Esophagus squamous epithelium (tissue), 4 donors: ENCODE measurements around the gene PXDC1.
"Not testable (repeated sequence)": the region's sequence is repeated elsewhere in the genome, so short reads cannot be mapped to it uniquely, and the experiment has no call there.

Experiments used
- POLR2A ChIP-seq, 4 donors: fragments of 450-650 bp; IDR thresholded peaks; one replicate each; pipeline ENCODE4 v1.6.1; 2017; ENCODE audit warnings: antibody characterized with exemption in 4 of 4, mild to moderate bottlenecking in 4 of 4, moderate library complexity in 3 of 4
- TF ChIP-seq, protein P1 (sequence below), 6 experiments: fragments of 450-650 bp in 4 of 6; fragments of 200-600 bp in 2 of 6; sonication (generic) in 2 of 6; IDR thresholded peaks; one replicate each; pipeline ENCODE4 v1.5.1; 2016 to 2019; ENCODE audit warnings: antibody characterized with exemption in 6 of 6, mild to moderate bottlenecking in 4 of 6, moderate library complexity in 4 of 6

DNA sequence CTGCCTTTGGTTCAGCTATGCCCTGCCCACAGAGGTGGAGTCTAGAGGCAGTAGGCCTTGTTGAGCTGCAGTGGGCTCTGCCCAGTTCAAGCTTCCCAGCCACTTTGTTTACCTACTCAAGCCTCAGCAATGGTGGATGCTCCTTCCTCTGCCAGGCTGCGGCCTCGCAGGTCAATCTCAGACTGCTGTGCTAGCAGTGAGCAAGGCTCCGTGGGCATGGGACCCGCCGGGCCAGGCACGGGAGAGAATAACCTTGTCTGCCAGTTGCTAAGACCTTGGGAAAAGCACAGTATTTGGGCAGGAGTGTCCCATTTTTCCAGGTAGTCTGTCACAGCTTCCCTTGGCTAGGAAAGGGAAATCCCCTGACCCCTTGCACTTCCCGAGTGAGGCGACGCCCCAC lies 73.8 kb downstream of the PXDC1 start:
- TF ChIP-seq, protein P1, sequence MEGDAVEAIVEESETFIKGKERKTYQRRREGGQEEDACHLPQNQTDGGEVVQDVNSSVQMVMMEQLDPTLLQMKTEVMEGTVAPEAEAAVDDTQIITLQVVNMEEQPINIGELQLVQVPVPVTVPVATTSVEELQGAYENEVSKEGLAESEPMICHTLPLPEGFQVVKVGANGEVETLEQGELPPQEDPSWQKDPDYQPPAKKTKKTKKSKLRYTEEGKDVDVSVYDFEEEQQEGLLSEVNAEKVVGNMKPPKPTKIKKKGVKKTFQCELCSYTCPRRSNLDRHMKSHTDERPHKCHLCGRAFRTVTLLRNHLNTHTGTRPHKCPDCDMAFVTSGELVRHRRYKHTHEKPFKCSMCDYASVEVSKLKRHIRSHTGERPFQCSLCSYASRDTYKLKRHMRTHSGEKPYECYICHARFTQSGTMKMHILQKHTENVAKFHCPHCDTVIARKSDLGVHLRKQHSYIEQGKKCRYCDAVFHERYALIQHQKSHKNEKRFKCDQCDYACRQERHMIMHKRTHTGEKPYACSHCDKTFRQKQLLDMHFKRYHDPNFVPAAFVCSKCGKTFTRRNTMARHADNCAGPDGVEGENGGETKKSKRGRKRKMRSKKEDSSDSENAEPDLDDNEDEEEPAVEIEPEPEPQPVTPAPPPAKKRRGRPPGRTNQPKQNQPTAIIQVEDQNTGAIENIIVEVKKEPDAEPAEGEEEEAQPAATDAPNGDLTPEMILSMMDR (IDR thresholded peaks at IDR 0.05) = not testable (repeated sequence)
- not testable (repeated sequence) for TF ChIP-seq POLR2A (IDR thresholded peaks at IDR 0.05)
